HUES48 (cell line): ENCODE data around the gene PEX10.
"Not testable (repeated sequence)": the region's sequence is repeated elsewhere in the genome, so short reads cannot be mapped to it uniquely, and the experiment has no call there.

Experiments
- H3K27ac ChIP-seq: one replicate; pipeline ENCODE4 v1.7.0; 2013; ENCODE audit warnings: low read depth, low read length, inconsistent platforms
- H3K27me3 ChIP-seq: 2 replicates; pipeline ENCODE4 v1.6.1; 2013; ENCODE audit warnings: mild to moderate bottlenecking, low read length; ENCODE audit not compliant: control insufficient read depth, insufficient read depth
- H3K36me3 ChIP-seq: 2 replicates; pipeline ENCODE4 v1.6.1; 2013; ENCODE audit warnings: low read length; ENCODE audit not compliant: control insufficient read depth, insufficient read depth
- H3K4me1 ChIP-seq: 2 replicates; pipeline ENCODE4 v1.6.1; 2013; ENCODE audit warnings: mild to moderate bottlenecking, low read length; ENCODE audit not compliant: control insufficient read depth, insufficient read depth
- H3K4me3 ChIP-seq: 2 replicates; pipeline ENCODE4 v1.5.1; 2013; ENCODE audit warnings: mild to moderate bottlenecking, low read depth, low read length
- H3K9ac ChIP-seq: 2 replicates; pipeline ENCODE4 v1.6.1; 2013; ENCODE audit warnings: mild to moderate bottlenecking, low read depth, low read length, moderate library complexity
- H3K9me3 ChIP-seq: 2 replicates; pipeline ENCODE4 v1.6.1; 2013; ENCODE audit warnings: low read length; ENCODE audit not compliant: control insufficient read depth, insufficient read depth

PEX10 gene

GRCh38 chr1:2412395-2412772 is at the start of gene PEX10:
PEX10 (minus strand) TSS chr1:2412564; CDS start chr1:2412502, 62 bp downstream.
- H3K4me1 ChIP-seq: peaks cover 8% of the 10 kb centered on the region; the same call in 1 of the 2 replicates
- H3K4me3 ChIP-seq: peak within 1 kb of the TSS; percentile 94
- peaks cover 24% of the 10 kb centered on the region for H3K36me3 ChIP-seq
- peak within 1 kb of the TSS; percentile 77 for H3K27ac ChIP-seq
- H3K9ac ChIP-seq: peak within 1 kb of the TSS; percentile 94
- no peaks in the 10 kb centered on the region for H3K9me3 ChIP-seq
- no peaks in the 10 kb centered on the region for H3K27me3 ChIP-seq

- Histone ChIP-seq H3K27ac (no peak overlapping the region), H3K4me3 (no peak overlapping the region), H3K9ac (no peak overlapping the region), H3K27me3 (no peaks in the 10 kb centered on the region), H3K36me3 (no peaks in the 10 kb centered on the region), H3K9me3 (no peaks in the 10 kb centered on the region), H3K4me1 (no peaks in the 10 kb centered on the region)
These were observed 48.8 kb upstream of the PEX10 start for GRCh38 chr1:2460996-2461751.

- H3K27ac ChIP-seq: no peak overlapping the region
- H3K9me3 ChIP-seq: no peaks in the 10 kb centered on the region
- no peaks in the 10 kb centered on the region for H3K27me3 ChIP-seq
- no peak overlapping the region for H3K4me3 ChIP-seq
- no peak overlapping the region for H3K9ac ChIP-seq
- H3K36me3 ChIP-seq: no peaks in the 10 kb centered on the region
- H3K4me1 ChIP-seq: no peaks in the 10 kb centered on the region
These were observed 47.8 kb upstream of the PEX10 start for GRCh38 chr1:2460203-2460602.

GRCh38 chr1:2459757-2460156 is 47.4 kb upstream of the PEX10 start:
- Histone ChIP-seq H3K9me3 (no peaks in the 10 kb centered on the region), H3K27me3 (no peaks in the 10 kb centered on the region), H3K9ac (no peak overlapping the region), H3K27ac (no peak overlapping the region), H3K36me3 (no peaks in the 10 kb centered on the region), H3K4me1 (no peaks in the 10 kb centered on the region), H3K4me3 (no peak overlapping the region)

DNA sequence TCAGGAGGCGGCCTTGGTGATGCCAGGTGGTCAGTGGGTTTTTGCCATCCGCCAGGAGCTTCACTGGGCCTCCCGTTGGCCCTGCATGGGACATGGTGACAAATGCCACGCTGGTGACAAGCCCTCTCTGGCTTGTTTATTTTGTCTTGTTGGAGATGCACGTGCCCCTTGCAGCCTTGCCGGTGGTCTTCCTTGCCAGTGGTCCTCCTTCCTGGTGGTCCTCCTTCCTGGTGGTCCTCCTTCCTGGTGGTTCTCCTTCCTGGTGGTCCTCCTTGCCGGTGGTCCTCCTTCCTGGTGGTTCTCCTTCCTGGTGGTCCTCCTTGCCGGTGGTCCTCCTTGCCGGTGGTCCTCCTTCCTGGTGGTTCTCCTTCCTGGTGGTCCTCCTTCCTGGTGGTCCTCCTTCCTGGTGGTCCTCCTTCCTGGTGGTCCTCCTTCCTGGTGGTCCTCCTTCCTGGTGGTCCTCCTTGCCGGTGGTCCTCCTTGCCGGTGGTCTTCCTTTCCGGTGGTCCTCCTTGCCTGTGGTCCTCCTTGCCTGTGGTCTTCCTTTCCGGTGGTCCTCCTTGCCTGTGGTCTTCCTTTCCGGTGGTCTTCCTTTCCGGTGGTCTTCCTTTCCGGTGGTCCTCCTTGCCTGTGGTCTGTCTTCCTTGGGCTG is 46.9 kb upstream of the PEX10 start:
- H3K36me3 ChIP-seq, H3K27me3 ChIP-seq, H3K9ac ChIP-seq, H3K9me3 ChIP-seq, H3K4me3 ChIP-seq, H3K4me1 ChIP-seq, H3K27ac ChIP-seq: not testable (repeated sequence)

DNA sequence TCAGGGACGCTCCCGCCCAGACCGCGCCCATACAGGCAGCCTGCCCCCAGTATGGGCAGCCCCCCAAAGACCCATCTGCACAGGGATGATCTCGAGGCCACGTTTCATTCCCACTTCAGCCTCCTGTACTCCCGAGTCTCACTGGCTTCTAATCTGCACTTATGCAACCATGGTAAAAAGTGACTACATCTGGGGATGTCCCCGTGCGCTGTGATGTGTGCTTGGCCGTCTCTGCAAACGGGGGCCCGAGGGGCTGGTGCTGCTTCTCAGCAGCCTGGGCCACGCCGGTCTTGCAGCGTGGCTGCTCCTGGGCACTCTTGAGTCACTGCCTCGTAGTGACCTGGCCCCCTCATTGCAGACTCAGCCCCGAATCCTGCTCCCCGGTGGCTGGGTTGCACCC is 46.3 kb upstream of the PEX10 start:
- Histone ChIP-seq H3K27ac (no peak overlapping the region), H3K9ac (no peak overlapping the region), H3K27me3 (no peaks in the 10 kb centered on the region), H3K36me3 (no peaks in the 10 kb centered on the region), H3K4me3 (no peak overlapping the region), H3K9me3 (no peaks in the 10 kb centered on the region), H3K4me1 (no peaks in the 10 kb centered on the region)

DNA sequence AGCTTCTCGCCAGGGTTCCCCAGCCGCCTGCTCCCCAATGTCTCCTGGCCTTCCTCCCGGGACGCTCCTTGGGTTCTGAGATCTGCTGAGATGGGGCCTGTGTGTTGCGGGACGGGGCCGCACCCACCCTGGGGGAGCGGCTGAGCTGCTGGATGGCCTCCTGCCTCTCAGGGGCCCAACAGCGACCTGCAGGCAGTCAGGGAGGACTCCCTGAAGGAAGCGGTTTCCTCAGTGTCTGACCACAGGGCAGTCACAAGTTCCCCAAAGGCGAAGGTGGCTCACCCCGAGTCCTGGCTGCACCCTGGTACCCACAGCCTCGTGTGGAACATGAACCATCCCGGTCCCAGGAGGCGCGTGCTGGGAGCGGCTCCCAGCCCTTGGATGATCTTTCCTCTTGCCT is 45.1 kb upstream of the PEX10 start:
- no peaks in the 10 kb centered on the region for H3K36me3 ChIP-seq
- H3K4me1 ChIP-seq: no peaks in the 10 kb centered on the region
- no peak overlapping the region for H3K4me3 ChIP-seq
- H3K9me3 ChIP-seq: no peaks in the 10 kb centered on the region
- no peak overlapping the region for H3K9ac ChIP-seq
- no peak overlapping the region for H3K27ac ChIP-seq
- no peaks in the 10 kb centered on the region for H3K27me3 ChIP-seq

DNA sequence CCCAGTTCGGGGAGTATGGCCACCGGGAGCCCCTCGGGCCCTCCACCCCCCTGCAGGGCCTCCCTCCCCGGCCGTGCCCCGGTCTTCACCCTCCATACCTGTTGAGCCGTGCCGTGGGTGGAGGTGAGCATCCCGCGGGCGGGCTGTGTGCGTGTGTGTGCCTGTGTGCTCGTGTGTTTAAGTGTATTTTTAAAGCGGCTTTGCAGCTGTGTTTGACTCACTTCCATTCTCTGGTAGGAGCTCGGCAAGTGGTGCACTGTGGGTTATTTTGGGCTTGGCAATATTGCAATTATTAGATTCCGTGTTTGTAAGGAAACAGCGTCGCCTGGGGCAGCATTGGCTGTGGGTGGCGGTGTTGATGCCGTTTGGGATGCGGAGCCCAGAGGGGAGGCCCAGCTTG is 43.4 kb upstream of the PEX10 start:
- Histone ChIP-seq H3K27ac (no peak overlapping the region), H3K4me3 (no peak overlapping the region), H3K9me3 (no peaks in the 10 kb centered on the region), H3K27me3 (no peaks in the 10 kb centered on the region), H3K36me3 (no peaks in the 10 kb centered on the region), H3K4me1 (no peaks in the 10 kb centered on the region), H3K9ac (no peak overlapping the region)

- H3K27me3 ChIP-seq: no peaks in the 10 kb centered on the region
These were observed 41.9 kb upstream of the PEX10 start for GRCh38 chr1:2454227-2454626.

DNA sequence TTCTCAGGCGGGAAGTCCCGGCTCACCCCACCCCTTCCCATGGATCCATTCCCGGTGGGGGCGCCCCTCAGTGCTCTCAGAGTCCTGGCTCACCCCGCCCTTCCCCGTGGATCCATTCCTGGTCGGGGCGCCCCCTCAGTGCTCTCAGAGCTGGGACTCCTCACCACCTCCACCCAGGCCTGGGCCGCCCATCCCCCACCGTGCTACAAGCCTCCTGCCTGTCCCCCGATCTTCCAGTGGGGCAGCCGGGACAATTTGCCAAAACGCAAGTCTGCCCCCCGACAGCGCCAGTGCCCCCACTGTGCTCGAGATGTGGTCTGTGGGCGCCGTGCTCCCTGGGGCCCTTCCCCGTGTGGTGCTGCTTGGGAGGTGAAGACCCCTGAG is 40.6 kb upstream of the PEX10 start:
- H3K9ac ChIP-seq: no peak overlapping the region
- peaks cover 5% of the 10 kb centered on the region; the same call in 1 of the 2 replicates for H3K4me1 ChIP-seq
- no peaks in the 10 kb centered on the region for H3K36me3 ChIP-seq
- H3K27ac ChIP-seq: no peak overlapping the region
- no peaks in the 10 kb centered on the region for H3K27me3 ChIP-seq
- no peak overlapping the region for H3K4me3 ChIP-seq
- no peaks in the 10 kb centered on the region for H3K9me3 ChIP-seq

More at GRCh38 chr1:2454227-2454626, 41.9 kb upstream of the PEX10 start:
- Histone ChIP-seq H3K36me3 (no peaks in the 10 kb centered on the region), H3K9me3 (no peaks in the 10 kb centered on the region), H3K27ac (no peak overlapping the region), H3K9ac (no peak overlapping the region), H3K4me3 (no peak overlapping the region), H3K4me1 (no peaks in the 10 kb centered on the region)

- H3K4me3 ChIP-seq: no peak overlapping the region
- H3K27me3 ChIP-seq: no peaks in the 10 kb centered on the region
- peaks cover 11% of the 10 kb centered on the region; the same call in 1 of the 2 replicates for H3K4me1 ChIP-seq
- H3K9ac ChIP-seq: no peak overlapping the region
- H3K9me3 ChIP-seq: no peaks in the 10 kb centered on the region
- H3K36me3 ChIP-seq: no peaks in the 10 kb centered on the region
- no peak overlapping the region for H3K27ac ChIP-seq
These were observed 40.0 kb upstream of the PEX10 start for GRCh38 chr1:2452201-2452931.
